ENCODE data around the gene HAS3. TPM values are rescaled to one million over a fixed set of nuclear protein-coding genes. Genes with fewer than 3 reads are reported as not detected.

The HAS3 gene
- total RNA-seq, 2 donors from 2014 or later, result 0.88 to 1.3 TPM

Other genes with a start within 250 kb of the HAS3 start
- 10 to 100 TPM; 55.0 to 67.0 TPM for gene CHTF8, start 26.9 kb downstream of the HAS3 start, total RNA-seq
- gene UTP4, start 27.0 kb downstream of the HAS3 start, total RNA-seq, result 10 to 100 TPM; 32.8 to 36.9 TPM
- 10 to 100 TPM; 53.8 to 59.5 TPM for gene SNTB2, start 81.5 kb downstream of the HAS3 start, total RNA-seq
- 10 to 100 TPM; 23.4 to 24.1 TPM for gene VPS4A, start 205.7 kb downstream of the HAS3 start, total RNA-seq
- 1 to 10 TPM; 6.6 to 6.9 TPM for gene PDF, start 224.9 kb downstream of the HAS3 start, total RNA-seq
- 10 to 100 TPM; 21.9 to 22.4 TPM for gene COG8, start 233.9 kb downstream of the HAS3 start, total RNA-seq
- 10 to 100 TPM; 14.3 to 15.9 TPM for gene NIP7, start 234.1 kb downstream of the HAS3 start, total RNA-seq
- under 1 TPM; 0.51 to 0.57 TPM for gene TMED6, start 246.1 kb downstream of the HAS3 start, total RNA-seq